Fibroblast of pulmonary artery (primary cell): ENCODE measurements around the gene SIL1.

Source experiments
- DNase-seq: peaks from one replicate; pipeline ENCODE4 v3.0.0-alpha.2; 2010; ENCODE audit warnings: low read depth
- H3K4me3 ChIP-seq: replicated peaks from 2 replicates; pipeline ENCODE4 v1.5.1; 2011; ENCODE audit warnings: low read depth, mild to moderate bottlenecking, control low read depth, low read length, moderate library complexity
- CTCF ChIP-seq: IDR thresholded peaks from 2 replicates; pipeline ENCODE4 v1.5.1; 2011; ENCODE audit warnings: mild to moderate bottlenecking, control low read depth, low read length, inconsistent platforms; ENCODE audit errors: missing control alignments

SIL1 gene

GRCh38 chr5:139214646-139215045 is 16.5 kb upstream of the SIL1 start:
- no peak for TF ChIP-seq CTCF
- H3K4me3 ChIP-seq: no peak overlapping the region
- no peak for DNase-seq

- TF ChIP-seq CTCF: no peak
- DNase-seq: no peak
- H3K4me3 ChIP-seq: no peak overlapping the region
These were observed 14.7 kb upstream of the SIL1 start for GRCh38 chr5:139212906-139213305.

GRCh38 chr5:139212486-139212885 is 14.3 kb upstream of the SIL1 start:
- no peak overlapping the region for H3K4me3 ChIP-seq
- no peak for DNase-seq
- TF ChIP-seq CTCF: no peak

- TF ChIP-seq CTCF: no peak
- H3K4me3 ChIP-seq: no peak overlapping the region
- no peak for DNase-seq
These were observed 12.4 kb upstream of the SIL1 start for GRCh38 chr5:139210585-139210984.

GRCh38 chr5:139207297-139208000 is 9.3 kb upstream of the SIL1 start:
- H3K4me3 ChIP-seq: no peak overlapping the region
- no peak for DNase-seq
- TF ChIP-seq CTCF: no peak

GRCh38 chr5:139205586-139205985 is 7.4 kb upstream of the SIL1 start:
- no peak for DNase-seq
- H3K4me3 ChIP-seq: no peak overlapping the region
- TF ChIP-seq CTCF: no peak

- no peak for TF ChIP-seq CTCF
- no peak overlapping the region for H3K4me3 ChIP-seq
- no peak for DNase-seq
These were observed 7.0 kb upstream of the SIL1 start for GRCh38 chr5:139205124-139205523.
